Kidney tubule cell (primary cell): ENCODE measurements around the gene MBOAT7.
"Not testable (repeated sequence)": the region's sequence is repeated elsewhere in the genome, so short reads cannot be mapped to it uniquely, and the experiment has no call there.

Source experiments
- DNase-seq: peaks from one replicate; pipeline ENCODE4 v3.0.0-alpha.2; 2018; ENCODE audit warnings: low spot score

MBOAT7 gene

GRCh38 chr19:54189145-54189734 lies at the start of gene MBOAT7:
TSS of gene MBOAT7 (minus strand) at chr19:54189580. CDS start at chr19:54188508, 1,072 bp downstream.
- no peak for DNase-seq

GRCh38 chr19:54233941-54234340 lies 44.6 kb upstream of the MBOAT7 start:
- DNase-seq: no peak

GRCh38 chr19:54231077-54231931 lies 41.9 kb upstream of the MBOAT7 start:
- DNase-seq: peak; percentile 75

- no peak for DNase-seq
Measured at GRCh38 chr19:54230031-54230430, 40.7 kb upstream of the MBOAT7 start.

- DNase-seq: no peak
Measured at GRCh38 chr19:54229146-54229545, 39.8 kb upstream of the MBOAT7 start.

GRCh38 chr19:54224619-54225018 lies 35.2 kb upstream of the MBOAT7 start:
- DNase-seq: not testable (repeated sequence)

GRCh38 chr19:54223937-54224281 lies 34.5 kb upstream of the MBOAT7 start:
- DNase-seq: not testable (repeated sequence)

- DNase-seq: not testable (repeated sequence)
Measured at GRCh38 chr19:54223277-54223936, 34.0 kb upstream of the MBOAT7 start.

- not testable (repeated sequence) for DNase-seq
Measured at GRCh38 chr19:54222474-54223276, 33.3 kb upstream of the MBOAT7 start, which contains the start of gene LILRB3. TSS of gene LILRB3 (minus strand) at chr19:54223007. CDS start at chr19:54222976, 31 bp downstream.

GRCh38 chr19:54221947-54222346 lies 32.6 kb upstream of the MBOAT7 start:
- not testable (repeated sequence) for DNase-seq

GRCh38 chr19:54219702-54220101 lies 30.3 kb upstream of the MBOAT7 start:
- not testable (repeated sequence) for DNase-seq

- no peak for DNase-seq
Measured at GRCh38 chr19:54218960-54219661, 29.7 kb upstream of the MBOAT7 start.

GRCh38 chr19:54218259-54218658 lies 28.9 kb upstream of the MBOAT7 start:
- no peak for DNase-seq

GRCh38 chr19:54217517-54218247 lies 28.3 kb upstream of the MBOAT7 start:
- not testable (repeated sequence) for DNase-seq

GRCh38 chr19:54216869-54217268 lies 27.5 kb upstream of the MBOAT7 start:
- no peak for DNase-seq

- DNase-seq: not testable (repeated sequence)
Measured at GRCh38 chr19:54214734-54215133, 25.4 kb upstream of the MBOAT7 start.

- DNase-seq: not testable (repeated sequence)
Measured at GRCh38 chr19:54214217-54214616, 24.8 kb upstream of the MBOAT7 start.

- no peak for DNase-seq
Measured at GRCh38 chr19:54211235-54211634, 21.9 kb upstream of the MBOAT7 start.

GRCh38 chr19:54209811-54210494 lies 20.6 kb upstream of the MBOAT7 start:
- peak; percentile 97 for DNase-seq
